CD8-positive, alpha-beta memory T cell (primary cell): ENCODE measurements around the gene TMC6. TPM values are rescaled to one million over a fixed set of nuclear protein-coding genes. Genes with fewer than 3 reads are reported as not detected.

Source experiments
- CTCF ChIA-PET: fragments of 350-600 bp; sonication (Branson Sonifier 250); formaldehyde crosslinking; loops from one replicate; lab custom pipeline; 2021; ENCODE audit warnings: antibody characterized with exemption; lab: Charles Lee
- POLR2A ChIA-PET: fragments of 350-600 bp; sonication (Branson Sonifier 250); formaldehyde crosslinking; loops from one replicate; lab custom pipeline; 2021; ENCODE audit warnings: antibody characterized with exemption; lab: Charles Lee
- DNase-seq, 5 donors: peaks; one replicate each; pipeline versions ENCODE4 v3.0.0 to v3.0.0-alpha.2; 2020 to 2022; ENCODE audit warnings: mixed read lengths in 1 of 5
- H3K27ac ChIP-seq: one replicate; pipeline ENCODE4 v1.7.0; 2013; ENCODE audit warnings: low read depth, mild to moderate bottlenecking, low read length, moderate library complexity
- H3K27me3 ChIP-seq: 2 replicates; pipeline ENCODE4 v1.7.0; 2013; ENCODE audit warnings: low read length, mild to moderate bottlenecking; ENCODE audit not compliant: insufficient read depth, poor library complexity, severe bottlenecking
- H3K36me3 ChIP-seq: 2 replicates; pipeline ENCODE4 v1.7.0; 2013; ENCODE audit warnings: mild to moderate bottlenecking, low read length, moderate library complexity; ENCODE audit not compliant: insufficient read depth
- H3K4me1 ChIP-seq: 2 replicates; pipeline ENCODE4 v1.7.0; 2013; ENCODE audit warnings: mild to moderate bottlenecking, low read length, moderate library complexity; ENCODE audit not compliant: insufficient read depth
- H3K4me3 ChIP-seq: 2 replicates; pipeline ENCODE4 v1.7.0; 2013; ENCODE audit warnings: mild to moderate bottlenecking, low read length
- H3K9me3 ChIP-seq: 2 replicates; pipeline ENCODE4 v1.7.0; 2013; ENCODE audit warnings: mild to moderate bottlenecking, low read length
- H3K27ac Mint-ChIP-seq, 8 donors: one replicate each; pipeline ENCODE4 v1.8.0; 2020 to 2021; ENCODE audit warnings: mixed read lengths in 8 of 8, mild to moderate bottlenecking in 6 of 8, inconsistent platforms in 3 of 8, moderate library complexity in 3 of 8
- H3K27me3 Mint-ChIP-seq, 2 donors: one replicate each; pipeline ENCODE4 v1.8.0; 2020 to 2021; ENCODE audit warnings: mixed read lengths in 2 of 2, mild to moderate bottlenecking in 1 of 2, moderate library complexity in 1 of 2
- H3K36me3 Mint-ChIP-seq, 3 donors: one replicate each; pipeline ENCODE4 v1.8.0; 2020 to 2021; ENCODE audit warnings: mixed read lengths in 3 of 3, inconsistent platforms in 1 of 3, mild to moderate bottlenecking in 1 of 3
- H3K4me1 Mint-ChIP-seq, 3 donors: one replicate each; pipeline ENCODE4 v1.8.0; 2020 to 2021; ENCODE audit warnings: mixed read lengths in 3 of 3, inconsistent platforms in 1 of 3, mild to moderate bottlenecking in 1 of 3
- H3K4me3 Mint-ChIP-seq, 7 donors: one replicate each; pipeline ENCODE4 v1.8.0; 2020 to 2021; ENCODE audit warnings: mixed read lengths in 7 of 7, mild to moderate bottlenecking in 6 of 7, moderate library complexity in 4 of 7, inconsistent platforms in 2 of 7
- H3K9me3 Mint-ChIP-seq, 5 donors: one replicate each; pipeline ENCODE4 v1.8.0; 2020 to 2022; ENCODE audit warnings: mixed read lengths in 5 of 5, mild to moderate bottlenecking in 3 of 5, moderate library complexity in 2 of 5, inconsistent platforms in 1 of 5
- polyA plus RNA-seq: library from polyadenylated mRNA; unstranded; fragments of 300-500 nt; fragmentation: Illumina TruSeq; gene quantifications from one replicate; pipeline ENCODE4 v1.2.3, GENCODE V29; 2021
- total RNA-seq, 2 experiments: library from RNA; stranded (reverse); gene quantifications; one replicate each; pipeline ENCODE4 v1.2.3, GENCODE V29; 2021

TMC6 gene
- total and polyA plus RNA-seq, 3 experiments from 2014 or later = 150 to 296 (median 150) TPM

- H3K4me3 ChIP-seq = peak overlapping the region; percentile 29
These were observed 5.7 kb downstream of the TMC6 start for GRCh38 chr17:78122931-78123249.

DNA sequence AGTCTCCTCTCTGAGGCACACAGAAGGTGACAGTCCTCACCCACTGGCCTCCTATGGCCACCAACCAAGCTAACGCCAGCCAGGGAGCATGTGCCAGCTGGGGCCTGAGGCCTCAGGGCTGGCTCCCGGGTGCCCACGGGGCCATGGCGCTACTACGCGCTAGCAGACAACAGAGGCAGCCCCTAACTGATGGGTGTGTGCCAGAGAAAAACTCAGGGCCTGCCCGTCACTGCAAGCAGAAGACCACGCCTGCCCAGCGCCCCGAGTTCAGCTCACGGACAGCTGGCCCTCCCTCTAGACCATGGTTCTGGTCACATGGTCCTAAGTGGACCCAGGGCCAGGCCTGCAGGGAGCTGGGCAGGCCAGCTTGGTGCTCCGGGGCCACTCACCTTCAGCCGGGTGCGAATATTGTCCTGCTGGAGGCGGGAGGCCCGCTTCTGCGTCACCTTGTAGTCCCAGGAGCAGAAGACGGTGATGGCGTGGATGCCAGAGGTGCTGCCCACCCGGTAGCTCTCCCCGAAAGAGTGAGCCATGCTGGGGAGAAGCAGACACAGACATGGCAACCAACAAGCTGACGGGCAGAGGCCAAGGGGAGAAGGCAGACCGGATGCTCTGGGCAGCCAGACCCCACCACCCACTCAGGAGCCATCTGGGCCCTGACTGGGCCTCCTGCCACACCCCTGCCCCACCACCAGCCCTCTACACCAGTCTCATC lies 6.2 kb downstream of the TMC6 start:
- peaks cover 0 to 2% of the 10 kb centered on the region in 2 donors for H3K27me3 Mint-ChIP-seq
- H3K36me3 Mint-ChIP-seq = peaks cover 4 to 79% (median 5%) of the 10 kb centered on the region in 3 donors
- peaks cover 60% of the 10 kb centered on the region for H3K36me3 ChIP-seq
- peak overlapping the region; percentile 54 for H3K27ac ChIP-seq
- no peaks in the 10 kb centered on the region for H3K9me3 ChIP-seq
- peak overlapping the region; percentile 81 for H3K4me3 ChIP-seq
- peaks cover 89% of the 10 kb centered on the region for H3K4me1 ChIP-seq
- DNase-seq = peak in 2 of 5 donors; percentile 36 to 67
- H3K4me3 Mint-ChIP-seq = peak overlapping the region; percentile 78 to 92 (median 85)
- H3K9me3 Mint-ChIP-seq = no peaks in the 10 kb centered on the region
- ChIA-PET CTCF (interaction anchor here (0.9 to 4.5 kb wide), 7 partner anchors 8 to 54 kb away, joined by 3 to 45 read pairs (median 4); partner anchors contain the start of gene TMC8), POLR2A (interaction anchor here (0.6 to 14.4 kb wide), 4 partner anchors 15 to 1397 kb away, joined by 3 to 333 read pairs (median 5); partner anchors contain the start of gene TMC8)
- H3K27ac Mint-ChIP-seq = peak overlapping the region; percentile 84 to 98 (median 91)
- H3K4me1 Mint-ChIP-seq = peaks cover 45 to 90% (median 50%) of the 10 kb centered on the region in 3 donors
- no peaks in the 10 kb centered on the region for H3K27me3 ChIP-seq

More at GRCh38 chr17:78122931-78123249, 5.7 kb downstream of the TMC6 start:
- H3K36me3 ChIP-seq = peaks cover 58% of the 10 kb centered on the region
- peaks cover 4 to 79% (median 5%) of the 10 kb centered on the region in 3 donors for H3K36me3 Mint-ChIP-seq
- no peaks in the 10 kb centered on the region for H3K27me3 ChIP-seq
- H3K4me1 ChIP-seq = peaks cover 84% of the 10 kb centered on the region
- peak overlapping the region; percentile 78 to 92 (median 85) for H3K4me3 Mint-ChIP-seq
- ChIA-PET POLR2A (interaction anchor here (0.6 to 14.4 kb wide), 2 partner anchors 14 to 1397 kb away, joined by 6 to 333 read pairs; partner anchors contain the start of gene TMC8), CTCF (interaction anchor here (1.5 to 4.5 kb wide), 4 partner anchors 8 to 54 kb away, joined by 4 to 45 read pairs (median 16); partner anchors contain the start of gene TMC8)
- no peaks in the 10 kb centered on the region for H3K9me3 ChIP-seq
- peaks cover 0 to 2% of the 10 kb centered on the region in 2 donors for H3K27me3 Mint-ChIP-seq
- H3K9me3 Mint-ChIP-seq = no peaks in the 10 kb centered on the region
- H3K27ac Mint-ChIP-seq = peak overlapping the region; percentile 42 to 98 (median 92)
- H3K4me1 Mint-ChIP-seq = peaks cover 45 to 85% (median 50%) of the 10 kb centered on the region in 3 donors
- H3K27ac ChIP-seq = no peak overlapping the region
- DNase-seq = peak in 1 of 5 donors; percentile 37

DNA sequence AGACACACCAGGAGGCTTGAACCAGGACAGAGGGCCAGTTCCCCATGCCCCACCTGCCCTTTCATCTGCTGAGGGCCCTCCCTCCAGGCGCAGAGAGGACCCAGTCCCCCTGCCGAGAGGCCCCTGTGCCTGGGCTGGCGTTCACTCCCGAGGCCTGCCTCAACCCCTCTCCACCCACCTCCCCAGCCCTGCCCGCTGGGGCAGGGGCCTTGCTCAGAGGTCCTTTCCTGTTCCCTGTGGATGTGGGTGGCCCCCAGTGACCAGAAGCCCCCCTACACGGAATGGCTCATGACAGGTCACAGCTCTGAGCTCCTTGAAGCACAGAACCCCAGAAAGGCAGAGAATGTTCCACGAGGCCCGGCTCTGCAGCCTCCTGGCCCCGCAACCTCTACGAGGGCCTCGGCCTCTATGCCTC lies 6.7 kb downstream of the TMC6 start:
- H3K9me3 ChIP-seq = no peaks in the 10 kb centered on the region
- peak overlapping the region; percentile 81 for H3K4me3 ChIP-seq
- peak overlapping the region; percentile 78 to 92 (median 85) for H3K4me3 Mint-ChIP-seq
- H3K27ac Mint-ChIP-seq = peak overlapping the region; percentile 84 to 98 (median 90)
- POLR2A ChIA-PET = interaction anchor here (1.0 to 14.4 kb wide), 3 partner anchors 15 to 93 kb away, joined by 3 to 333 read pairs (median 4); partner anchors contain the start of gene TMC8
- peaks cover 65% of the 10 kb centered on the region for H3K36me3 ChIP-seq
- peaks cover 4 to 79% (median 5%) of the 10 kb centered on the region in 3 donors for H3K36me3 Mint-ChIP-seq
- peak overlapping the region; percentile 54 for H3K27ac ChIP-seq
- H3K9me3 Mint-ChIP-seq = no peaks in the 10 kb centered on the region
- H3K4me1 ChIP-seq = peaks cover 87% of the 10 kb centered on the region
- no peaks in the 10 kb centered on the region for H3K27me3 ChIP-seq
- CTCF ChIA-PET = interaction anchor here (0.9 to 4.5 kb wide), 7 partner anchors 8 to 55 kb away, joined by 3 to 45 read pairs (median 4); partner anchors contain the start of gene TMC8
- no peak for DNase-seq
- peaks cover 44 to 88% (median 45%) of the 10 kb centered on the region in 3 donors for H3K4me1 Mint-ChIP-seq
- H3K27me3 Mint-ChIP-seq = peaks cover 0 to 2% of the 10 kb centered on the region in 2 donors

GRCh38 chr17:78120971-78121800 lies 7.4 kb downstream of the TMC6 start:
- peak in 4 of 5 donors; percentile 50 to 81 (median 79) for DNase-seq
- Mint-ChIP-seq H3K27me3 (peaks cover 0 to 2% of the 10 kb centered on the region in 2 donors), H3K4me1 (peaks cover 39 to 84% (median 43%) of the 10 kb centered on the region in 3 donors), H3K36me3 (peaks cover 4 to 79% (median 5%) of the 10 kb centered on the region in 3 donors), H3K4me3 (peak overlapping the region; percentile 78 to 92 (median 85)), H3K9me3 (no peaks in the 10 kb centered on the region), H3K27ac (peak overlapping the region; percentile 84 to 98 (median 88))
- no peaks in the 10 kb centered on the region for H3K9me3 ChIP-seq
- POLR2A ChIA-PET = interaction anchor here (1.3 to 14.4 kb wide), 3 partner anchors 8 to 94 kb away, joined by 3 to 333 read pairs (median 4); partner anchors contain the start of gene TMC8
- H3K27me3 ChIP-seq = no peaks in the 10 kb centered on the region
- peaks cover 81% of the 10 kb centered on the region for H3K4me1 ChIP-seq
- CTCF ChIA-PET = interaction anchor here (0.9 to 4.5 kb wide), 8 partner anchors 7 to 55 kb away, joined by 3 to 45 read pairs (median 6); partner anchors contain the start of gene TMC8
- peak overlapping the region; percentile 81 for H3K4me3 ChIP-seq
- H3K27ac ChIP-seq = peak overlapping the region; percentile 0
- H3K36me3 ChIP-seq = peaks cover 68% of the 10 kb centered on the region

GRCh38 chr17:78120537-78120936 lies 8.0 kb downstream of the TMC6 start:
- Histone ChIP-seq H3K4me3 (peak overlapping the region; percentile 81), H3K9me3 (no peaks in the 10 kb centered on the region), H3K36me3 (peaks cover 63% of the 10 kb centered on the region), H3K4me1 (peaks cover 75% of the 10 kb centered on the region), H3K27ac (no peak overlapping the region), H3K27me3 (no peaks in the 10 kb centered on the region)
- Mint-ChIP-seq H3K9me3 (no peaks in the 10 kb centered on the region), H3K27me3 (peaks cover 0 to 2% of the 10 kb centered on the region in 2 donors), H3K27ac (peak overlapping the region in 6 of 8 donors; percentile 70 to 98 (median 89)), H3K4me1 (peaks cover 39 to 77% (median 42%) of the 10 kb centered on the region in 3 donors), H3K4me3 (peak overlapping the region; percentile 78 to 86 (median 84)), H3K36me3 (peaks cover 4 to 78% (median 5%) of the 10 kb centered on the region in 3 donors)
- ChIA-PET CTCF (interaction anchor here (1.0 to 4.5 kb wide), 5 partner anchors 10 to 56 kb away, joined by 3 to 45 read pairs (median 12); partner anchors contain the start of gene TMC8), POLR2A (interaction anchor here (1.3 to 14.4 kb wide), 3 partner anchors 8 to 94 kb away, joined by 3 to 333 read pairs (median 4); partner anchors contain the start of gene TMC8)
- peak in 1 of 5 donors; percentile 42 for DNase-seq

DNA sequence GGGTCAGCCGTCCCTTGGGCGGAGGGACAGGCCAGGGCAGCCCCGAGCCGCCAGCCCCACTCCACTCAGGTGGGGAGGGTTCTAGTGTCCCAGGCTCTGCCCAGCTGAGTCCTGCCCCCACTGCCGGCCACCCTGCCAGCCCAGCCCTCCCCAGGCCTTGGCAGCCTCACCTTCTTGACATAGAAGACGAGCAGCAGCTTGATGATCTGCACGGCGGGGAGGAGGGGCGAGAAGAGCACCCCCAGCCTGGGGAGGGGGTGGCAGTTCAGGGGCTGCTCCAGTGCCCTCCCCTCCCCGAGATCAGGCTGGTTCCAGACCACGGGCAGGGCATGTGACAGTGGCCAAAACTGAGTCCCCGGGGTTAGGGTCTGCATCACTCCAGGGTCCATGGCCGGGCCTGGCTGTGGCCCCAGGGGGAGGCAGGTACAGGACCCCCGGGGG lies 9.7 kb downstream of the TMC6 start:
- Histone ChIP-seq H3K27ac (no peak overlapping the region), H3K4me1 (peaks cover 72% of the 10 kb centered on the region), H3K9me3 (no peaks in the 10 kb centered on the region), H3K4me3 (no peak overlapping the region), H3K27me3 (no peaks in the 10 kb centered on the region), H3K36me3 (peaks cover 62% of the 10 kb centered on the region)
- peaks cover 48 to 75% (median 51%) of the 10 kb centered on the region in 3 donors for H3K4me1 Mint-ChIP-seq
- CTCF ChIA-PET = interaction anchor here (1.1 to 4.5 kb wide), 3 partner anchors 16 to 58 kb away, joined by 3 to 19 read pairs (median 12); no protein-coding TSS in a partner anchor
- peaks cover 0 to 2% of the 10 kb centered on the region in 2 donors for H3K27me3 Mint-ChIP-seq
- POLR2A ChIA-PET = interaction anchor here (2.7 to 14.4 kb wide), 2 partner anchors 9 to 18 kb away, joined by 13 to 333 read pairs; partner anchors contain the start of gene TMC8
- H3K27ac Mint-ChIP-seq = peak overlapping the region in 1 of 8 donors; percentile 58
- DNase-seq = peak in 1 of 5 donors; percentile 45
- no peaks in the 10 kb centered on the region for H3K9me3 Mint-ChIP-seq
- peaks cover 4 to 78% (median 5%) of the 10 kb centered on the region in 3 donors for H3K36me3 Mint-ChIP-seq
- H3K4me3 Mint-ChIP-seq = peak overlapping the region in 1 of 7 donors; percentile 51
